ENCODE data around the gene IKZF5. TPM values are rescaled to one million over a fixed set of nuclear protein-coding genes. Genes with fewer than 3 reads are reported as not detected.

The IKZF5 gene
- total and polyA plus RNA-seq, 2 of the 4 experiments (the other 2 are of a cell fraction): 2.9 to 4.4 TPM

DNA sequence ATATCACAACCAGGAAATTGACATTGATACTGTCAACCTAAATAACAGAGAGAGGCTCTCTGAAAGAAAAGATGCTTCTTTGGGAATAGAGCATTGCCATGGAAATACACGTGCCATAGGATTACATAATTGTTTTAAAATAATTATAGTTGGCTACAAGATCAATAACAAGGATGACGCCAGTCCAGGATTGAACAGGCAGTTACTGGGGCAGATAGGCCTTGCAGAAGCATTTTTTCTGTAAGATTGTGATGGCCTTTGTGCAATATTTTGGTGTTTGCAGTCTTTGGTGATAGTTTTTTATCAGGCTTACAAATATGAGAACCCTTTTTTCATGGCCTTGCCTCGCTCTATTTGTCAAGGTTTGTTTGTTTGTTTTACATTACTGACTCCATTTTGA, 10.7 kb upstream of the IKZF5 start:
- Histone ChIP-seq H4K5ac (ENCODE audit: low read depth, low read length) (no peak overlapping the region), H4K20me1 (ENCODE audit: insufficient read depth, low read length) (no peaks in the 10 kb centered on the region), H3K9me1 (ENCODE audit: insufficient read depth, low read length) (no peaks in the 10 kb centered on the region), H3K18ac (ENCODE audit: low read depth, low read length) (no peak overlapping the region), H3K4ac (ENCODE audit: low read depth, low read length) (no peak overlapping the region), H4K91ac (ENCODE audit: insufficient read depth, low read depth, low read length) (no peak overlapping the region), H2AK5ac (ENCODE audit: low read depth, low read length) (no peak overlapping the region), H3K4me1 (ENCODE audit: control insufficient read depth, insufficient read depth, low read length) (no peaks in the 10 kb centered on the region), H3K4me3 (ENCODE audit: insufficient read depth, low read depth, low read length) (no peak overlapping the region), H3K14ac (replicated peaks; ENCODE audit: low read depth, low read length) (no peak overlapping the region), H3K9ac (ENCODE audit: low read depth, low read length) (no peak overlapping the region), H3K56ac (ENCODE audit: extremely low read depth, insufficient read depth, low read length) (no peak overlapping the region), H3K27ac (ENCODE audit: insufficient read depth, low read length) (no peak overlapping the region), H2BK20ac (ENCODE audit: low read depth, low read length) (no peak overlapping the region), H2AFZ (replicated peaks; ENCODE audit: low read length, poor library complexity) (no peak overlapping the region), H4K8ac (ENCODE audit: low read depth in 2 of 2, low read length in 2 of 2) (no peak overlapping the region), H2BK15ac (ENCODE audit: low read depth, low read length) (no peak overlapping the region), H3K27me3 (ENCODE audit: control insufficient read depth, insufficient read depth, low read length) (no peaks in the 10 kb centered on the region), H3K4me2 (ENCODE audit: low read depth, low read length) (no peak overlapping the region), H2BK5ac (ENCODE audit: low read depth, low read length, poor library complexity, severe bottlenecking) (no peak overlapping the region), H2BK120ac (ENCODE audit: low read depth, low read length) (no peak overlapping the region), H3K79me1 (ENCODE audit: low read depth in 1 of 2, low read length in 2 of 2) (no peaks in the 10 kb centered on the region), H3K36me3 (ENCODE audit: control insufficient read depth, insufficient read depth, low read length) (no peaks in the 10 kb centered on the region), H3K9me3 (ENCODE audit: control insufficient read depth, insufficient read depth, low read length) (no peaks in the 10 kb centered on the region), H2AK9ac (replicated peaks; ENCODE audit: low read depth, low read length, poor library complexity) (no peak overlapping the region), H3K23ac (ENCODE audit: low read depth, low read length) (no peak overlapping the region)
- ATAC-seq (ENCODE audit: low read depth) (no peak), DNase-seq (no peak)
- no CpG with 5 or more reads among the region's 3 CpGs for WGBS, 2 experiments (ENCODE audit: extremely low coverage in 2 of 2, insufficient read length in 1 of 2)
- BruUV-seq (replicated peaks): no TSS peak
- CTCF ChIA-PET: no interaction called here
- intact Hi-C loops (cut with micrococcal nuclease) (no loop called here), in situ Hi-C loops (cut with MboI; ENCODE audit: low sequenced_read_pairs) (no loop called here), dilution Hi-C loops (cut with HindIII; ENCODE audit: low sequenced_read_pairs, unreplicated experiment) (no loop called here)
- POLR2A ChIA-PET (ENCODE audit: unreplicated experiment): interaction anchor here (1.0 kb wide), 1 partner anchor 12 kb away, joined by 3 read pairs; no protein-coding TSS in a partner anchor
- TF ChIP-seq, protein P1, sequence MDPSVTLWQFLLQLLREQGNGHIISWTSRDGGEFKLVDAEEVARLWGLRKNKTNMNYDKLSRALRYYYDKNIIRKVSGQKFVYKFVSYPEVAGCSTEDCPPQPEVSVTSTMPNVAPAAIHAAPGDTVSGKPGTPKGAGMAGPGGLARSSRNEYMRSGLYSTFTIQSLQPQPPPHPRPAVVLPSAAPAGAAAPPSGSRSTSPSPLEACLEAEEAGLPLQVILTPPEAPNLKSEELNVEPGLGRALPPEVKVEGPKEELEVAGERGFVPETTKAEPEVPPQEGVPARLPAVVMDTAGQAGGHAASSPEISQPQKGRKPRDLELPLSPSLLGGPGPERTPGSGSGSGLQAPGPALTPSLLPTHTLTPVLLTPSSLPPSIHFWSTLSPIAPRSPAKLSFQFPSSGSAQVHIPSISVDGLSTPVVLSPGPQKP (IDR thresholded peaks at IDR 0.05; ENCODE audit: borderline replicate concordance, low read depth, low read length): no peak
- TF ChIP-seq BHLHE40 (IDR thresholded peaks at IDR 0.05; ENCODE audit: low read depth, low read length) (no peak), RFX5 (IDR thresholded peaks at IDR 0.05; ENCODE audit: low read depth, low read length) (no peak), FOS (IDR thresholded peaks at IDR 0.05; ENCODE audit: low read depth, low read length) (no peak), POLR2A (IDR thresholded peaks at IDR 0.05; ENCODE audit: low read depth, low read length) (no peak), NFE2L2 (IDR thresholded peaks at IDR 0.05; ENCODE audit: low read depth, low read length) (no peak), MAFK (IDR thresholded peaks at IDR 0.05; ENCODE audit: low read depth, low read length) (no peak), CHD1 (IDR thresholded peaks at IDR 0.05; ENCODE audit: low read depth, low read length) (no peak), SMC3 (IDR thresholded peaks at IDR 0.05; ENCODE audit: low read depth, low read length) (no peak), RAD21 (IDR thresholded peaks at IDR 0.05; ENCODE audit: low read length) (no peak), MAZ (IDR thresholded peaks at IDR 0.05; ENCODE audit: borderline replicate concordance, low read depth, low read length) (no peak), RCOR1 (IDR thresholded peaks at IDR 0.05; ENCODE audit: insufficient replicate concordance, low read length) (no peak), MXI1 (IDR thresholded peaks at IDR 0.05; ENCODE audit: borderline replicate concordance, low read depth, low read length) (no peak), CEBPB (IDR thresholded peaks at IDR 0.05; ENCODE audit: low read depth, low read length) (no peak)
- TF ChIP-seq, protein P2, sequence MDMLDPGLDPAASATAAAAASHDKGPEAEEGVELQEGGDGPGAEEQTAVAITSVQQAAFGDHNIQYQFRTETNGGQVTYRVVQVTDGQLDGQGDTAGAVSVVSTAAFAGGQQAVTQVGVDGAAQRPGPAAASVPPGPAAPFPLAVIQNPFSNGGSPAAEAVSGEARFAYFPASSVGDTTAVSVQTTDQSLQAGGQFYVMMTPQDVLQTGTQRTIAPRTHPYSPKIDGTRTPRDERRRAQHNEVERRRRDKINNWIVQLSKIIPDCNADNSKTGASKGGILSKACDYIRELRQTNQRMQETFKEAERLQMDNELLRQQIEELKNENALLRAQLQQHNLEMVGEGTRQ (IDR thresholded peaks at IDR 0.05; ENCODE audit: low read depth, low read length): no peak
- TF ChIP-seq, protein P3, sequence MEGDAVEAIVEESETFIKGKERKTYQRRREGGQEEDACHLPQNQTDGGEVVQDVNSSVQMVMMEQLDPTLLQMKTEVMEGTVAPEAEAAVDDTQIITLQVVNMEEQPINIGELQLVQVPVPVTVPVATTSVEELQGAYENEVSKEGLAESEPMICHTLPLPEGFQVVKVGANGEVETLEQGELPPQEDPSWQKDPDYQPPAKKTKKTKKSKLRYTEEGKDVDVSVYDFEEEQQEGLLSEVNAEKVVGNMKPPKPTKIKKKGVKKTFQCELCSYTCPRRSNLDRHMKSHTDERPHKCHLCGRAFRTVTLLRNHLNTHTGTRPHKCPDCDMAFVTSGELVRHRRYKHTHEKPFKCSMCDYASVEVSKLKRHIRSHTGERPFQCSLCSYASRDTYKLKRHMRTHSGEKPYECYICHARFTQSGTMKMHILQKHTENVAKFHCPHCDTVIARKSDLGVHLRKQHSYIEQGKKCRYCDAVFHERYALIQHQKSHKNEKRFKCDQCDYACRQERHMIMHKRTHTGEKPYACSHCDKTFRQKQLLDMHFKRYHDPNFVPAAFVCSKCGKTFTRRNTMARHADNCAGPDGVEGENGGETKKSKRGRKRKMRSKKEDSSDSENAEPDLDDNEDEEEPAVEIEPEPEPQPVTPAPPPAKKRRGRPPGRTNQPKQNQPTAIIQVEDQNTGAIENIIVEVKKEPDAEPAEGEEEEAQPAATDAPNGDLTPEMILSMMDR (conservative IDR thresholded peaks at IDR 0.05; ENCODE audit: low read depth, low read length): no peak

Data from IMR-90 (cell line).